GM12892 (cell line): ENCODE data around the gene ZNF579.
A peak's percentile ranks its signal among the peaks of the same experiment; 100 is the strongest.

Experiments
- DNase-seq: peaks from one replicate; pipeline ENCODE4 v3.0.0; 2011; ENCODE audit not compliant: insufficient read length
- FAIRE-seq: peaks from 2 replicates; lab custom pipeline; 2011; peaks lifted over from hg19 to GRCh38; lab: Jason Lieb, UNC
- POLR2A ChIP-seq: IDR thresholded peaks from 2 replicates; pipeline ENCODE4 v1.6.1; 2011; ENCODE audit warnings: low read depth, low read length, control low read depth
- POLR2AphosphoS5 ChIP-seq: IDR thresholded peaks from 2 replicates; pipeline ENCODE4 v1.6.1; 2011; ENCODE audit warnings: low read depth, low read length, control low read depth
- TAF1 ChIP-seq: IDR thresholded peaks from 2 replicates; pipeline ENCODE4 v1.6.1; 2011; ENCODE audit warnings: low read depth, mild to moderate bottlenecking, control low read depth, low read length, borderline replicate concordance

Gene ZNF579

DNA sequence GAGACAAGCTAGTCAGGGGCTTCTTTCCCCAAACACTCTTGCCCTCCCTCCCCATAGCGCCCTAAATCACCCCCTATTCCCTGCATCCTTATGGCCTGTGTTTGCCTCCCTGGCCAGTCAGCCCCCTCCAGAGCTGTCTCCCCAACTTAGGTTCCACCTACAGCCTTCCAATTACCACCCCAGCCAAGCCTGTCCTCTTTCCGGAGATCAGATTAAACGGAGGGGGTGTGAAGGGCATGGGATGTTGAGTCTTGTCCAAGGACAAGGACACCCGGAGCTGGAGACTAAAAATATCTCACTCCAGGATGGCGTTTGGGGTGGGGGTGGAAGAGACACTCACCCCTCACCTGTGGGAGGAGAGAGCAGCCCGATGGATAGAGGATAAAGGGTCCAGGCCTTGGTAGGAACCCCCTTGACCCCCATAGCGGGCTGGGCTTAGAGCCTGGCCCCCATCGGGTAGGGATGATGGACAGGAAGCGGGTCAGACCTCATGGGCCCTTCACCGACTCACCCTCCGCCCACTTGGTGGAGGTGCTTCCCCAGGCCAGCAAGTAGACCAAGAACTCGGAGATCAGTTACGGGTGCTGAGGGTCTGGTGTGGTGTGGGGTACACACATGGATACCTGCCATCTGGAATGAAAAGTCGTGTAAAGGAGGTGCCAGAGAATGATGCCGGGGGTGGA, 30.8 kb upstream of the ZNF579 start:
- no peak for DNase-seq
- TF ChIP-seq POLR2A (no peak), TAF1 (no peak), POLR2AphosphoS5 (no peak)
- FAIRE-seq: no peak

DNA sequence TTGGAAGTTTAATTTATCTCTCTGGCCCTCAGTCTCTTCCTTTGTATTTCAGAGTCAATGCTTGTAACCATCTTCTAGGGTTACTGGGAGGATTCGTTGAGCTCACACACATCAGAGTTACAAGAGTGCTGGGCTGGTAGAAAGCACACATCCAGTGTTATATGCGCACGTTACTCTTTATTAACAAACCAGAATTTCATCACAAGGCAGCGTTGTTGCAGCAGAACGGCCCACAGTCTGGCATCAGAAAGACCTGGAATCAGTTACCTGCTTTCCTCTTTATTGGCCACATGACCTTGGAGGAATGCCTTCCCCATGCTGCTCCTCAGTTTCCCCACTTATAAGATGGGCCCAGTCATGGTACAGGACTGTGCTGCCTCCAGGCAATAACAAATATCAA, 28.7 kb upstream of the ZNF579 start:
- TF ChIP-seq POLR2A (no peak), POLR2AphosphoS5 (no peak), TAF1 (no peak)
- DNase-seq: no peak
- no peak for FAIRE-seq

DNA sequence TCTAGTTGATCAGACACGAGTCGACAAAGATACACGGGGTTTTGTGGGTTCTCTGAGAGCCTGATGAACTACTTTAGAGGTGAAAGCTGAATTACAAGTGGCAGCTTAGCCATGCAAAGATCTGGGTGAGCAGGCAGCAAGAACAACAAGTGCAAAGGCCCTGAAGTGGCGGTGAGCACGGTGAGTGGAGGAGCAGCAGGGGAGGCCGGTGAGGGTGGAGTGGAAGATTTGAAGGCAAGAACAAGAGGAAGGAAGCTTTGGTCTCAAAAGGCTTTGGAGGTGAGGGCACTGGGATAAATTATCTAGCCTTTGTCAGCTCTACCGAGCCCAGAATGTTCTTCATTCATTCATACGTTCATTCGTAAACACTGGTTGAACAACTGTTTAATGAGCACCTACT, 26.2 kb upstream of the ZNF579 start:
- DNase-seq (no peak), FAIRE-seq (no peak)
- TF ChIP-seq POLR2A: no peak
- TF ChIP-seq POLR2AphosphoS5: no peak

DNA sequence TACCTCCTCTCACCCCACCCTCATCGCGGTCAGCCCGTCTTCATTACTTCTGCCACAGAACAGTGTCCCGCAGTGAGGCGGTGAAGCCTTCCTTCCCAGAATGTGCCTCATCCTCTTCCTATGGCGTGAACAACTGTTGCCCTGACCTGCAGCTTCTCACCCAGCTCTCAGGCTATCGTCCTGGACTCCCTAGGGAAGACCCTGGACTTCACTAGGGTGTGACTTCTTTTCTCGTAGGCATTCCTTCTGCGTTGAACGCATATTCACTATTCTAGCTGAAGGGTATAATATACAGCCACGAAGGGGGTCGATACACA, 25.8 kb upstream of the ZNF579 start:
- TF ChIP-seq POLR2A (no peak), POLR2AphosphoS5 (no peak), TAF1 (no peak)
- FAIRE-seq (no peak), DNase-seq (no peak)

DNA sequence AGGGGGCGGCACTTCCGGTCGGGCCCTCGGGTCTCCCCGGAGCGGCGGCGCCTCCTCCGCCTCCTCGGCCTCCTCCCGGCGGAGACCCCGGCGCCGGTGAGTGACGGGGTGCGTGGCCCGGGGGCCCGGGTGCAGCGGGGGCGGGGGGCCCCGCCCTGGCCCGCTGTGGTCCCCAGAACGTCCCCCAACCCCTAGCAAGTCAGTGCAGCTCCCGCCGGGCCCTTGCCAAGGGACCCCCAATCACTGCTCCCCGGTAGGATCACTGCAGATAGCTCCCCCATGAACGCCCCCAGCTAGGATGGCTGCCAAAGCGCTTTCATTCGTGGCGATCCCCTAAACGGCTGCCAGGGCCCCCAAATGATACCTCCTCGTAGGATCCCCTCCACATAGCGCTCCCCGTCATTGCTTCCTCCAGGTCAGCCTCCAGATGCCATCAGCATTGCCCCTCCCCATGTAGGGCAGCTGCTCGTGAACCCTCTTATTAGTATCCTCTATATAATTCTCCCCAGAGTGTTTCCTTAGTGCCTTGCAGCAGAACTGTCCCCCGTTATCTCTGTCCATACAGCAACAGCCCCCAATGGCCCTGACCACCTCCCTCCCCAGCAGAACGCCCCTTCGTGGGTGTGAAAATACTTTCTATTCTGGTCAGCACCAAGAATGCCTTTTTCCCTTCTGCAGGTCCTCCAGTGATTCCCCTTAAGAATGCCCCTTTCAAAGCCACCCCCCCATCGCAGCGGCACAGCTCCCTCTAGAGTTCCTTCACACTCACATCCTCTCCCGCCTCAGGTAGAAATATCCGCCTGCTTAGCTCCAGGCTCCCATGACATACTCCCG, 25.2 kb upstream of the ZNF579 start, which contains the start of gene ZNF865:
TSS of gene ZNF865 (plus strand) at position 11 of the 834 bp plus-strand sequence. CDS start 7,972 bp downstream, outside the sequence.
- peak; percentile 34; the same call in 1 of the 2 replicates for TF ChIP-seq TAF1
- TF ChIP-seq POLR2AphosphoS5: no peak
- DNase-seq (no peak), FAIRE-seq (peak; percentile 82)

DNA sequence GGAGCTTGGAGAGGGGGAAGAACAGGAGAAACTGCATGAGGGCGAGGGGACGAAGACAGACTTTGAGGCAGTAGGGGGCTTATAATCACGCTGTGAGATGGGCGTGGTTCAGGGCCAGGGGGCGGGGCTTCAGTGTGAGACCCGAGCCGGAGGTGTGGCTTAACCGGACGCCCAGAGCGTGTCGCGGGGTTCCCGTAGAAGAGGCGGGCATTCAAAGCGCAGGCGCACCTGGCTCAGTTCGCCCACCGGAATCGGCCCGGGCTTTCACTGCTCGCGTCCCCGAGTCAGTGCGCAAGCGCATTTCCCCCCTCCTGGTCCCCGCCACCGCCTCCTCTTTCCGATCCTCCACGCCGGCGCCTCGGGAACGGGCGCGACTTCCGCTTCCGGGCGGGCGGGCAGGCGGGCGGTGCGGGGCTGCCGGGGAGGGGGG, 24.6 kb upstream of the ZNF579 start:
- no peak; the same call in 1 of the 2 replicates for TF ChIP-seq POLR2AphosphoS5
- TF ChIP-seq POLR2A: peak; percentile 17; the same call in 1 of the 2 replicates
- TF ChIP-seq TAF1: no peak
- DNase-seq (peak; percentile 92), FAIRE-seq (peak; percentile 94)

DNA sequence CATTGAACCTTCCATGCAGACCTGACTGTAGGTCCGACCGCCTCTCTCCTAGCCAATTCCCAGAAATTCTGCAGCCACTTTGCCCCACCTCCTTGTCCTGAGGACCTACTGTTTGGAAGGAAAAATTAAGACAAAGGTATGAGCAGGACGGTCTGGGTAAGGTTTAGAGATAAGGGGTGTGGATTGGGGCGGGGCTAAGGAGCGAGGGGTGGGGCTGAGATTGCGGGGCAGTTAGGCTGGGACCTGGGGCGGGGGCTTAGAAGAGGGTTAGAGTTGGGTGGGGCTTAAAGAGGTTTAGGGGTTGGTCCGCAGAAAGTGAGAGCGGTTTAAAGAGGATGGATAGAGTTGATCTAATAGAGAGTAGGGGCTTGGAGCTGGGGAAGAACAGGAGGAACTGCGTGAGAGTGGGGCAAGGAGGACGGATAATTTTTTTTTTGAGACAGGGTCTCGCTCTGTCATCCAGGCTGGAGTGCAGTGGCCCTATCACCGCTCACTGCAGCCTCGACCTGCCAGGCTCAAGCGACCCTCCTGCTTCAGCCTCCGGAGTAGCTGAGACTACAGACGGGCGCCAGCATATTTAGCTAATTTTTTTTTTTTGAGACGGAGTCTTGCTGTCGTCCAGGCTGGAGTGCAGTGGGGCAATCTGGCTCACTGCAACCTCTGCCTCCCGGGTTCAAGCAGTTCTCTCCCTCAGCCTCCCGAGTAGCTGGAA, 23.1 kb upstream of the ZNF579 start:
- no peak for TF ChIP-seq POLR2AphosphoS5
- no peak for TF ChIP-seq POLR2A
- TF ChIP-seq TAF1: no peak
- DNase-seq: no peak
- FAIRE-seq: no peak

DNA sequence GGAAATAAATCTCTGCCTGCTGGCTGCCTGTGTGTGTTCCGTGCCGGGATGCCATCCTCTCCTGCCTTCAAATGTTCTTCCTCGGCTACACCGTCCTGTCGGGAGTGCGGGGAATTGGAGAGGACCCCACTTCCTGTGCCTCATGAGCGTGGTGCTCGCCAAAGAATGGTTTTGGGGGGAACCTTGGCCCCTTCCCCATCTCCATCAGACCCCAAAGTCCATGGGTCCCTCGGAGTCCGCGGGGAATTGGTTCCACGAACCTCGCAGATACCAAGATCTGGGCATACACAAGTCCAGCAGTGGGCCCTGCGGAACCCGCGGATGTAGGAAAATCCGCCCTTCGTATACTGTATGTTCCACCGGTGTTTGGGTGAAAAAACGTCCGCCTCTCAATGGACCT, 22.5 kb upstream of the ZNF579 start:
- DNase-seq: no peak
- TF ChIP-seq POLR2A (no peak), TAF1 (no peak), POLR2AphosphoS5 (no peak)

DNA sequence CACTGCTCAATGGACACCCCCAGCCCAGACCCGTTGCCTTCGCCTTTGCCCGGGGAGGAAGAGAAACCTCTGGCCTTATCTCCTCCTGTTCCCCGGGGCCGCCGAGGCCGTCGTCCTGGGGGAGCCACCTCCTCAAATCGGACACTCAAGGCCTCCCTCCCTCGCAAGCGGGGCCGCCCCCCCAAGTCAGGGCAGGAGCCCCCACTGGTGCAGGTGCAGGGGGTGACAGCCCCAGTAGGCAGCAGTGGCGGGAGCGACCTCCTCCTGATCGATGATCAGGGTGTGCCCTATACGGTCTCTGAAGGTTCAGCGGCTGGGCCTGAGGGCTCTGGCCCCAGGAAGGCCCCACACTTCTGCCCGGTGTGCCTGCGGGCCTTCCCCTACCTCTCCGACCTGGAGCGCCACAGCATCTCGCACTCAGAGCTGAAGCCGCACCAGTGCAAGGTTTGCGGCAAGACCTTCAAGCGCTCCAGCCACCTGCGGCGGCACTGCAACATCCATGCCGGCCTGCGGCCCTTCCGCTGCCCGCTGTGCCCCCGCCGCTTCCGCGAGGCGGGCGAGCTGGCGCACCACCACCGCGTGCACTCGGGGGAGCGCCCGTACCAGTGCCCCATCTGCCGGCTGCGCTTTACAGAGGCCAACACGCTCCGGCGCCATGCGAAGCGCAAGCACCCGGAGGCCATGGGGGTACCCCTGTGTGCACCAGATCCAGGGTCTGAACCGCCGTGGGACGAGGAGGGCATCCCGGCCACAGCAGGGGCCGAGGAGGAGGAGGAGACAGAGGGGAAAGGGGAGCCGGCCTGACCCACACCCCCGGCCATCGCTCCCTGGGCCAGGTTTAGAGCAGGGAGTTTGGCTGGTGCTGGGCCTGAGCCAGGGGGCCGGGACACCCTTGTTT, 21.7 kb upstream of the ZNF579 start:
- DNase-seq: no peak
- no peak for FAIRE-seq
- TF ChIP-seq POLR2A (no peak), TAF1 (no peak), POLR2AphosphoS5 (no peak)

More for the DNA sequence above, 22.5 kb upstream of the ZNF579 start:
- no peak for FAIRE-seq

DNA sequence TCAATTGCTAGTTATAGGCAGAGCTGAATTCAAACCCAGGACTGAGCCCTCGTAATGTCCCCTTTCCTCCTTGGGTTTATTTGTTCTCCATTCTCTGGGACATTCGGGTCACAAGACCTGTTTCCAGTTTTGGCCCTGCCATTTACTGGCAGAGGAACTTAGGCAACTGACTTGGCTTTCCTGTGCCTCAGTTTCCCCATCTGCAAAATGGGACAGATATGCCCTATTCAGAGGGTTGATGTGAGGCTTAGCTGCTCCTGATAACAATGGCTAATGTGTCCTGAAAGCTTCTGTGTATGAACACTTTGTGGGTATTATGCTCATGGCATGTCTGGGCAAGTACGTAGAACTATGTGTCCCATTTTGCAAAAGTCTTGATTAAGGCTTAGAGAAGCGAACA, 20.4 kb upstream of the ZNF579 start:
- DNase-seq (no peak), FAIRE-seq (no peak)
- TF ChIP-seq POLR2AphosphoS5 (no peak), POLR2A (no peak), TAF1 (no peak)
